ENCODE results near the gene KIAA1671. TPM values are rescaled to one million over a fixed set of nuclear protein-coding genes. Genes with fewer than 3 reads are reported as not detected.
A peak's percentile ranks its signal among the peaks of the same experiment; 100 is the strongest.

Gene KIAA1671
- total RNA-seq, 1 donor from 2014 or later, result 62.1 TPM

DNA sequence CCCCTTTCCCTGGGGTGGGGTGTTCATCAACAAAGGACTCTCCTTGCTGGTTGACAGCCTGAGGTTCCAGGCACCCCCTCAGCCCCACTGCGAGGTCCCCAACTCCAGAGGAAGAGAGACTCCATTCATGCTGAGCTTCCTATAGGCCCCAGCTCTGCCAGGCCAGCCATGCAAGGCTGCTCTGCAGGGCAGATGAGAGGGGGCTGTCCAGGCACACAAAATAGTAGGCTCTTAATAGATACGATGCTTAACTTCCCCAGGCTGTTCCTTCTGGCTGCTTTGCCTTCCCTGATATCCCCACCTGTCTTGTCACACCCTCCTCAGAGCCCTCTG is 202.1 kb downstream of the KIAA1671 start:
- no peaks in the 10 kb centered on the region for H3K27me3 Mint-ChIP-seq
- TF ChIP-seq CTCF (IDR thresholded peaks at IDR 0.05; ENCODE audit: unreplicated experiment), result no peak
- DNase-seq (ENCODE audit: low spot score, unreplicated experiment), result no peak
- H3K36me3 Mint-ChIP-seq (ENCODE audit: insufficient read depth), result peaks cover 1% of the 10 kb centered on the region
- no peak overlapping the region for H3K4me3 Mint-ChIP-seq (ENCODE audit: low read depth)
- peak overlapping the region; percentile 45 for H3K27ac Mint-ChIP-seq
- H3K9me3 Mint-ChIP-seq (ENCODE audit: low read depth), result no peaks in the 10 kb centered on the region
- H3K4me1 Mint-ChIP-seq (ENCODE audit: low read depth), result peaks cover 1% of the 10 kb centered on the region

GRCh38 chr22:25156736-25157135 is 204.2 kb downstream of the KIAA1671 start:
- TF ChIP-seq CTCF (IDR thresholded peaks at IDR 0.05; ENCODE audit: unreplicated experiment), result no peak
- no peak overlapping the region for H3K27ac Mint-ChIP-seq
- DNase-seq (ENCODE audit: low spot score, unreplicated experiment), result no peak
- no peak overlapping the region for H3K4me3 Mint-ChIP-seq (ENCODE audit: low read depth)
- H3K36me3 Mint-ChIP-seq (ENCODE audit: insufficient read depth), result peaks cover 1% of the 10 kb centered on the region
- peaks cover 1% of the 10 kb centered on the region for H3K4me1 Mint-ChIP-seq (ENCODE audit: low read depth)
- no peaks in the 10 kb centered on the region for H3K27me3 Mint-ChIP-seq
- H3K9me3 Mint-ChIP-seq (ENCODE audit: low read depth), result no peaks in the 10 kb centered on the region

DNA sequence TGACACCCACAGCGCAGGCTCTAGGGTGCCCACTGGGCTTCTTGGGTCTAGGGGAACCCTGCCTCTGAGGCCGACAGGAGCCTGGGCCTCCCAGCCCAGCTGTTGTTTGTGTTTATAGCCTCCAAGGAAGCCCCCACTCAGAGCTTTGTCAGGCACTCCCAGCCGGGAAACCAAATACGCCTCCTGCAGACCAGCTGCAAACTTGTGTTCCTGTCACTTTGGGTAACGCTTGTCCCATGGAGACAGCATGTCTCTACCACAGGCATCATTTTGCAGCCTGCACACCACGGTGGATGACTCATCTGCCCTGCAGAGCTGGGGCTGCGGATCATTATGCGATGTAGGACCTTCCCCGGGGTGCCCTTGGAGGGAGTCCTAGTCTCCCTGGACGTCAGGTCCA is 206.5 kb downstream of the KIAA1671 start:
- peaks cover 1% of the 10 kb centered on the region for H3K36me3 Mint-ChIP-seq (ENCODE audit: insufficient read depth)
- H3K4me1 Mint-ChIP-seq (ENCODE audit: low read depth), result peaks cover 1% of the 10 kb centered on the region
- no peaks in the 10 kb centered on the region for H3K9me3 Mint-ChIP-seq (ENCODE audit: low read depth)
- TF ChIP-seq CTCF (IDR thresholded peaks at IDR 0.05; ENCODE audit: unreplicated experiment), result no peak
- no peaks in the 10 kb centered on the region for H3K27me3 Mint-ChIP-seq
- no peak overlapping the region for H3K27ac Mint-ChIP-seq
- H3K4me3 Mint-ChIP-seq (ENCODE audit: low read depth), result no peak overlapping the region
- DNase-seq (ENCODE audit: low spot score, unreplicated experiment), result no peak

GRCh38 chr22:25160120-25160996 is 207.8 kb downstream of the KIAA1671 start:
- H3K27ac Mint-ChIP-seq, result no peak overlapping the region

More at GRCh38 chr22:25160120-25160996, 207.8 kb downstream of the KIAA1671 start:
- Mint-ChIP-seq H3K36me3 (ENCODE audit: insufficient read depth) (peaks cover 1% of the 10 kb centered on the region), H3K9me3 (ENCODE audit: low read depth) (no peaks in the 10 kb centered on the region), H3K4me1 (ENCODE audit: low read depth) (peaks cover 3% of the 10 kb centered on the region), H3K27me3 (no peaks in the 10 kb centered on the region), H3K4me3 (ENCODE audit: low read depth) (no peak overlapping the region)
- DNase-seq (ENCODE audit: low spot score, unreplicated experiment), result no peak
- no peak for TF ChIP-seq CTCF (IDR thresholded peaks at IDR 0.05; ENCODE audit: unreplicated experiment)
